HEK293 (cell line): Measurements from ENCODE around the gene FBLN2.

Source experiments
- SP2 ChIP-seq: fragments of 450-650 bp; formaldehyde crosslinking; IDR thresholded peaks from 2 replicates; pipeline ENCODE4 v1.5.1; 2016; ENCODE audit warnings: missing biosample characterization, missing genetic modification characterization
- ZNF768 ChIP-seq: fragments of 450-650 bp; formaldehyde crosslinking; IDR thresholded peaks from 2 replicates; pipeline ENCODE4 v1.5.1; 2018; ENCODE audit warnings: missing biosample characterization, mild to moderate bottlenecking, missing genetic modification characterization

DNA sequence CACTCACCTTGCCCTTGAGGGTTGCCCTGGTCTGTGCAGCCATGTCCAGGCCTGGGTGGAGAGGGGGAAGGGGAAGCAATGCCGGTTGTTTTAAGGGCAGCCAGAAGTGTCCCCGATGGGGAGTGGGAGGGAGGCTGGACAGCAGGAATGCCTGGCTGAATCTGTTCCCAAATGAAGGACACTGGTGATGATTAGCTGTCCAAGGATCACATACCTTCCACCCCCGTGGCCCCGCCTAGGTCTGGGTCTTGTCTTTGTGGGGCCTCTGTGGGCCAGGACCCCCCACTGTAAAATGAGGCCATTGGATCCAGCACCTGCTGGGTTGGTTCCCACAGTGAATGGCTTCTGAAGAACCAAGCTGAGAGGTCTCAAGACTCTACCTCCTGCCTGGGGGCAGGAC is 71.4 kb downstream of the FBLN2 start:
- TF ChIP-seq SP2: no peak
- no peak for TF ChIP-seq ZNF768 (tag by site-specific recombination)
